Fibroblast of skin of abdomen (primary cell): ENCODE measurements around the gene CPNE1. TPM values are rescaled to one million over a fixed set of nuclear protein-coding genes. Genes with fewer than 3 reads are reported as not detected.
A peak's percentile ranks its signal among the peaks of the same experiment; 100 is the strongest.
"Not testable (repeated sequence)": the region's sequence is repeated elsewhere in the genome, so short reads cannot be mapped to it uniquely, and the experiment has no call there.

Source experiments
- DNase-seq: peaks from one replicate; pipeline ENCODE4 v3.0.0-alpha.2; 2013
- polyA plus RNA-seq, 2 experiments: library from polyadenylated mRNA; unstranded; fragments of 120-200 nt; gene quantifications; one replicate each; pipeline ENCODE4 v1.2.1, GENCODE V29; 2013; ENCODE audit not compliant: insufficient read length in 2 of 2

CPNE1 gene
- 183 TPM for polyA plus RNA-seq (2013, experiment 1 of 2; ENCODE audit: insufficient read length)
- polyA plus RNA-seq (2013, experiment 2 of 2; ENCODE audit: insufficient read length), result 193 TPM

DNA sequence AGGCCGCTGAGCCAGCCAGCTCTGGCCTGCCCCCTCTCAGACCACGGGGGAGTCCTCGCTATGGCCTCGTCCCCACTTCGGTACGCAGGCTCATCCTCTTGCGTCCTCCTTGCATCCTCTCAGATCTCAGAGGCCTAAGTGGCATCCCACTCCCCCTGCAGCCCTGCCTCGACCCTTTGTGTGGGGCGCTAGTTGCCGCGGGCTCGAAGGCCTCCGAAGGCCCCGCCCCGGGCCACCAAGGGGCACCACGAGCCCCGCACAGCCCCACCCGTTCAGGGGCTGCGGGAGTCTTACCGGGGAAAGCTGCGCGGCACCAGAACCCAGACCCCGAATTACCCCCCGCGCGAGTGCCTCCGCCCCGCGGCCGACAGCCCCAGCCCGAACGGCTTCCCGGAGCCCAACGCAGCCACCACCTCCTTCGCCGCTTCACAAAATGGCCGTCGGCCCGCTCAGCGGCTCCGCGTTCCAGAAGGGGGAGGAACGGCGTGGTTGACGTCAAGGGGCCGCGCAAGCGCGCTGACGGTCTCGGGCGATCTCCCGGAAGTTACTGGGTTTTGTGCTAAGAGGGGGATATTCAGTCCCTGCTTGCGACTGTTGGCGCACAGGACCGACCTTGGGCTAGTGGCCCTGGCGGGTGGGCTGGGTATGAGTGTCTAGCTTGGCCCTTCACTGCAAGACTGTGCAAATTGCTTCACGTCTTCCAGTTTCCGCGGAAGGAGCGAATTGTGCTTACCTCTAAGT is at the start of gene CPNE1, which contains the start of gene RBM12:
Gene CPNE1 (minus strand): TSS at position 435 of the 741 bp plus-strand sequence. CDS start 31,977 bp downstream, outside the sequence.
Gene RBM12 (minus strand): TSS at position 435 of the 741 bp plus-strand sequence. CDS start 9,578 bp downstream, outside the sequence.
- DNase-seq, result peak; percentile 91

DNA sequence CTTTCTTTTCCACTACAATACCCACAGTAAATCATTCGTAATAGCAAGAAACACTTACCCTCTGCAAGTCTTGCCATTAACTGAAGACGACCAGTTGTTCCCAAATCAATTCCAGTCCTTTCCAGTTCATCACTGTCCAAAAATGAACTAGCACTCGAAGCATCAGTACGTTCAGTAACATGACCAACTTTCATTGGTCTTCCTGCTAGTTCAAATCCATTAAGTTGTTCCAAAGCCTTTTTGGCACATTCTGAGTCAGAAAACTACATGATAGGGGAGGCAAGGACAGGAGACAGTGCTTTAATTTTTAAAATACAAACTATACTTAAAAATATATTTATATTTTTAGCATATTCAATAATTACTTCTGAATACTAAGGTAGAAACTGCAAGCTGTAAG is 49.4 kb upstream of the CPNE1 start:
- no peak for DNase-seq

DNA sequence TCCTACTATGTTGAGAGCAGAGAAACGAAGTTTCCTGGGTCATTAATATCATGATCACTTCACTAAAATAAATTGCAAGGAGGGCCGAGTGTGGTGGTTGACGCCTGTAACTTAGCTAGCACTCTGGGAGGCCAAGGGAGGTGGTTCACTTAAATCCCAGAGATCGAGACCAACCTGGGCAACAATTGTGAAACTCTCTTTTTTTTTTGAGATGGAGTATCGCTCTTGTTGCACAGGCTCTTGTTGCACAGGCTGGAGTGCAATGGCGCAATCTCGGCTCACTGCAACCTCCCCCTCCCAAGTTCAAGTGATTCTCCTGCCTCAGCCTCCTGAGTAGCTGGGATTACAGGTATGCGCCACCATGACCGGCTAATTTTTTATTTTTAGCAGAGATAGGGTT is 48.4 kb upstream of the CPNE1 start:
- not testable (repeated sequence) for DNase-seq

DNA sequence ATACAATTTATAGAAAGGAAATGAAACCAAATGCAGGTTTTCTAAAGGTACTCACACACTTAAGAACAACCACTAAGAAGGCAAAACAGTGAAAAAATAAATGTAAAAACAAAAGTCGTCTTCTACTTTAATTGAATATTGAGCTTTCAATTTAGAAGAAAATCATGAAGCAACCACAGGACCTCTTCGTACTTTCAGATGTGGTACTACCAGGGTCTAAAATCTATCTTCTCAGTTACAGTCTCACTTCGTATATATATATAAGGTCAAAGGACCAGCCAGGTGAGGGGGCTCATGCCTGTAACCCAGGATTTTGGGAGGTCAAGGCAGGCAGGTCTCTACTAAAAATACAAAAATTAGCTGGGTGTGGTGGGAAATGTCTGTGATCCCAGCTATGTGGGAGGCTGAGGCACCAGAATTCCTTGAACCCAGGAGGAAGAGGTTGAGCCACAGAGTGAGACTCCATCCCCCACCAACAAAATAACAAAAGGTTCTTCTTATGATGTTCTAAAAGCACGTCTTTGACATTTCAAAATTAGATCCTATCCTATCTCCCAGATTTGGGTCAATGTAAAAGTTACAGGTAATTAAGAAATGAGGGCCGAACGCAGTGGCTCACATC is 47.0 kb upstream of the CPNE1 start:
- DNase-seq, result no peak

DNA sequence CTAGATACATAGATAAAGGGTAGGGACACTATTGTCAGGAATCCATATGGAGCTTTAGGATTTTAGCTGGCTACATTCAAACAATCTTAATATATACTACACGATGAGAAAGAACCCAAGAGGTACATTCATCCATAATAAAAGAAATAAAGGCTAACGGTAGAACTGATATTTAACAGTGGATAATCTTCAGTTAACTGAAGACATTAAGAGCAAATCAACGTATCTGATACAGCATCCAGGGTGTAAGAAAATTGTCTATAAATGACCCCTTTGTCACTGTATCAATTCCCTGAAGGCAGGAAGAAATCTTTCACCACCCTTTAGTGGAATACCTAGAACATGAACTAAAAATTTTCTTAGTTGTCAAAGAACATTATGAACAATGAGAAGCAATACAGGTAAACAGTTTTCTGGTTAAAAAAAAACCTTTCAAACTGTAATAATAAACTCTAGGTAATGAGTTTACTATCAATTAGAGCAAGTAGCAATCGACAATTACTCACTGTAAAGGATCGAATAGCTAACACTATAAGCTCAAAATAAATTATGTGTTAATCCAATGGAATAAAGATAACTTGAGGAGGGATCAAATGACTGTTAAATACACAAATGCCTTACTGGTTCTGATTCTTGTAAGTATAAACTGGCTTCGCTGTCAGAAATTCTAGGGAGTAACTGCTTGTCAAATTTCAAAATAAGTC is 46.3 kb upstream of the CPNE1 start:
- DNase-seq, result no peak

DNA sequence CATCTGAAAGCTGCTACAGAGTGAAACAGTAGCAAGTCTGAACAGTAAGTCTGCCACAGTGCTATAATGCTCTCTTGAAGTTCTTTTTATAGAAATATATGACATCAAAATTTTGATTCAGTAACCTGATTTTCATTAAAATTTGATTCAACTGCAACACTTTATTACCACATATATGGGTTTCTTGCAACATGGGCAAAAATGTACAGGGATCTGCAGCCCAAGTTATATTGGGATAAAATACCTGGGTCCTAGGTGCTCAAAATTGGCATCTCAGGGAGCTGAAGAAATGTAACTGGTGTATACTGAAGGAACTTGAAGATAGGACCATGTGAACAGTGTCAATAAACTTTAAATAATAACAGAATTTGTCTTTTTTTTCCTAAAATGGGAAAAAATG is 45.3 kb upstream of the CPNE1 start:
- no peak for DNase-seq

DNA sequence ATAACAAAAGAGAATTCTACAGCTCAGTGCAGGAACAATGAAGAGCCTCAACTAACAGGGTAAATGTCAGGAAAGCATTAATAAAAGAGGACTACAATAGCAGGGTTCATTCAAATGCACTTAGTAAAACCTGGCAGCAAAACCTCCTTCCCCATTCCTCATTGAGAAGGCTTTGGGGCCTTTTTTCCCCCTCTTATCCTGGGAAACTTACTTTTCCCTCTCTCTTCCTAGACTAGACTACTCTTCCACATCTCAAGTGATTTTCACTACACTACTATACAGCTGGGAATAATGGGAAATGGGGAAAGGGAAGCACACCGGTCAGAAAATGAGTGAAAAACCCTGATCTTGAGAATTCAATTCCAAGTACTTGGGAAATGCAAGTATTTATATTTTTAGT is 44.6 kb upstream of the CPNE1 start:
- DNase-seq, result no peak

DNA sequence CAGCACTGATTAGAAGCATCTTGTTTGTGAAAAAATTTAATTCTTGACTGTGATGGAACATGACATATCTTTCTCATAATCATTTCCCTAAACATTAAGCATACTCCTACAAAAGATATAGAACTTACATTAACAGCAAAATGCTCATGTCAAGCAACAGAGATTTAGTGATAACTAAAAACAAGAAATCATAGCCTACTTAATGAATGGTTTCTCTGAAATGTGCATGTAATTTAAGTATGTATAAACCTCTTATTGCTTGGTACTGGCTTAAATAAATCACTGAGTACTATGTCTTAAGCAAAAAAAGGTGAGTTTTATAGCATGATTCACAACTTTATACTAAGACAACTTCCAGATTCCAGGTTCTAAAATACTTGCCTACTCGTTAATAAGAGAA is 43.8 kb upstream of the CPNE1 start:
- DNase-seq, result no peak

DNA sequence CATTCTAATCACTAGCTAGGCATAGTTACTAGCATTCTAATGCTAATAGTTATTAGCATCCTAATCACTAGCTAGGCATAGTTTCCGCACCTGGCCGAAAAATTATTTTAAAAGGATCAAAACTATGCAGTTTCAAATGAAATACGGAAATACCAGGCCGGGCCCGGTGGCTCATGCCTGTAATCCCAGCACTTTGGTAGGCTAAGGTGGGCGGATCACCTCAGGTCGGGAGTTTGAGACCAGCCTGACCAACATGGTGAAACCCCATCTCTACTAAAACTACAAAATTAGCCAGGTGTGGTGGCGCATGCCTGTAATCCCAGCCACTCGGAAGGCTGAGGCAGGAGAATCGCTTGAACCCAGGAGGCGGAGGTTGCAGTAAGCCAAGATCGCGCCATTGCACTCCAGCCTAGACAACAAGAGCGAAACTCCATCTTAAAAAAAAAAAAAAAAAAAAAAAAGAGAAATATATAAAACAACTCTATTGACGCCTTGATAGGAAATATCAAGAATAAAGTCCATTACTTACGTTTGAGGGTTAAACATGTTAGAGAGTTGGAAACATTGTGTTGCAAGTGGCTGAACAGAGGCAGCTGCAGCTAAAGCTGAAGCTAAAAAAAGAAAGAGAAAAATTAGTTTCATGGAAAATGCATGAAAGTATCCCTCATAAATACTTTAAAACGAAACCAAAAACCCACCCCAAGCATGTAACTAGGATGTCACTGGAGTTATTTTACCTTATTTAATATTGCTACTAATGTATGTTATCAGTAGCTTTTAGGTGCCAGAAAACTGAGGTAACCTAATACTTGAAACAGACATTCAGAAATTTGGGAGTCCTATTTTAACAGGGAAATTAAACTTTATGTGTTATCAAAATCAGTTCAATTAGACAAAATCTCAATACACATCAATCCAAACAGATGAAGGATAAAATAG is 42.2 kb upstream of the CPNE1 start:
- DNase-seq, result not testable (repeated sequence)

DNA sequence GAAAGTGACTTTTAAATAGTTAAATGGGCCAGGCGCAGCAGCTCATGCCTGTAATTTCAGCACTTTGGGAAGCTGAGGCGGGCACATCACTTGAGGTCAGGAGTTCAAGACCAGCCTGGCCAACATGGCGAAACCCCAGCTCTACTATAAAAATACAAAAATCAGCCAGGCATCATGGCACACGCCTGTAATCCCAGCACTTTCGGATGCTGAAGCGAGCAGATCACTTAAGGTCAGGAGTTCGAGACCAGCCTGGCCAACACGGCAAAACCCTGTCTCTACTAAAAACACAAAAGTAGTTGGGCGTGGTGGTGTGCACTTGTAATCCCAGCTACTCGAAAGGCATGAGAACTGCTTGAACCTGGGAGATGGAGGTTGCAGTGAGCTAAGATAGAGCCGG is 41.2 kb upstream of the CPNE1 start:
- DNase-seq, result not testable (repeated sequence)

DNA sequence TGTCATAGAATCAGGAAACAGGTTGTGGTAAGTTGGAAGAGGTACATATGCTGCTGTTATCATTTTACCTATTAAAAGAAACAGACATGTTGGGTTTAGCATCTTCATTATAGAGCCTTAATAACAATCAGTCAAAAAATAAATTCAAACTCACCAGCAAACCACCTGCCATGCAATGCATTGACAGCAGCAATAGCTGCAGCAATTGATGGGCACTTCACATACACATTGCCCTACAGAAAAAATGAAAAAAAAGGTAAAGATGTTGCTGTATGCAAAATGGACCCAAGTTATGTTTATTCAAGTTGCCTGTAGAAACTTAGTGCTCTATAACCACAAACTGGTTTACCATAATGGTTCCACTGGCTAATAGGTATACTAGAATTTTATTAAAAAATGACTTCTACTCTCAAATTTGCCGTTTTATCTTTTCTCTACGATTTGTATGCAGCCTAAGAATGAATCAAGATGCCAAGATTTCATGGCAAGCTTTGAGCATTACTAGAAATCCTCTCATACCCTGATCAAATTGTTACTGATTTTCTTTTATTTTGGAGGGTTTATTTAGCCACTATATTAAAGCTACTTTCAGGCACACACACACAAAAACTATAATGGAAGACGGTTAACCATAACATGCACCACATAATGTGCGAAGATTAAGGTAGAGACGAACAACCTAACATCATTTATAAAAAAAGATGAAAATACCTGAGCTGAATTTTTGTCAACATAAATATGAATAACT is 40.0 kb upstream of the CPNE1 start:
- no peak for DNase-seq

DNA sequence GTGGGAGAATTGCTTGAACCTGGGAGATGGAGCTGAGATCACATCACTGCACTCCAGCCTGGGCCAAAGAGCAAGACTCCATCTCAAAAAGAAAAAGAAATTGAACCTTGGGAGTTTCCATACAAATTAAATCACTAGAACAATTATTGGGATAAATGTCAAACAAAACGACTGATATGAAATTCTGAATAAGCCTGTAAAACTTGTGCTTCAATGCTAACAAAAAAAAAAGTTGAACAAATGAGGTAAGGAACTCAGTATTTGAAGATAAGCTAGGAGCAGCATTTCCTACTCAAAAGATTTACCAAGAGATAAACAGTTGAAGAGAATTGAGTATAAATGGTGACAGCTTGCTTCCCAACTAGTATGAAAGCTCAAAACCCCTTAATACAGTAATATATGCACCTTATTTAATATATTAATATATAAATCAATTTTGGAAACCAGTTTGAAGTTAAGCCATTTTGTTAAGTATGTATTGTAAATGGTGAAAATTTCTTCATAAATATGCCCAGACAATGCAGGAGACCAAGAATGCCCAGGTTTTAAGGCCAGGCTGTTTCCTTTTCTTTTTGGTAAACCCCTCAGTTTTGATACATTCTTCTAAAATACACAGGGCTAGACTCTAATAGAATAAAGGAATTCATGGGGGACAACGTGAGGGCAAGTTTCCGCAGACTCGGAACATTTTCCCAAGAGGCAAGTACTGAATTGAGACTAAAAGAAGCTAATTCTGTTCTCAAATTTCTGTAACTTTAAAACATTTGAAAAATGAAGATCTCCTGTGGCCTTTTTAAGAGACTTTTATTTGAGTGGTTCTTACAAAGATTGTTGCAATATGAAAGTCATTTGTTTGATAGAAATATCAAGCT is 38.4 kb upstream of the CPNE1 start:
- DNase-seq, result no peak

DNA sequence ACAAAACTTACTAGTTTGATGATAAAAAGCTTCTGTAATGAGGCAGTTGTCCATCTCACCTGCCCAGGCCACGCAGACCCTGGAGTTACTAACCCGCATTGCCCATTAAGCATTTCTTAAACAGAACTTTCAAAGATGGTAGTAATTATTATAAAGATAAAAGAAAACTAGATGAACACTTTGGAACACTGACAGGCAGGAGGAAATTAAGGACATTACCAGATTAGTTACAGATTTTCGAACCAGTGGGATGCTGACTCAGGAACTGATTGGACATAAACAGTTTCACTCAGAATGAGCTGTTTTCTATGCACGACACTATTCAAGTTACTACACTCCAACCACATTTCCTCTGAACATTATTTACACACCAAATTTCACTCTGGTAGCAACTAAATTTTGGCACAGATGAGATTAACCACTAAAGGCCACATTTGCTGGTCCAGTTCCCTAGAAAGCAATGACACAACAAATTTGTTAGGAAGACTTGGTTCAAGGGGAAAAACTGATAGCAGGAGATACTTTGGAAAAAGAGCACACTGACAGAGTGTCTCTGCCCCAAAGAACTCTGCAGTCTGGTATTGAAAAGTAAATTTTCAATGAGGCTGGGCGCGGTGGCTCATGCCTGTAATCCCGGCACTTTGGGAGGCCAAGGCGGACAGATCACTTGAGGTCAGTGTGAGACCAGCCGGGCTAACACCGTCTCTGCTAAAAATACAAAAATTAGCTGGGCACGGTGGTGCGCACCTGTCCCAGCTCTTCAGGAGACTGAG is 37.5 kb upstream of the CPNE1 start:
- DNase-seq, result peak; percentile 55

DNA sequence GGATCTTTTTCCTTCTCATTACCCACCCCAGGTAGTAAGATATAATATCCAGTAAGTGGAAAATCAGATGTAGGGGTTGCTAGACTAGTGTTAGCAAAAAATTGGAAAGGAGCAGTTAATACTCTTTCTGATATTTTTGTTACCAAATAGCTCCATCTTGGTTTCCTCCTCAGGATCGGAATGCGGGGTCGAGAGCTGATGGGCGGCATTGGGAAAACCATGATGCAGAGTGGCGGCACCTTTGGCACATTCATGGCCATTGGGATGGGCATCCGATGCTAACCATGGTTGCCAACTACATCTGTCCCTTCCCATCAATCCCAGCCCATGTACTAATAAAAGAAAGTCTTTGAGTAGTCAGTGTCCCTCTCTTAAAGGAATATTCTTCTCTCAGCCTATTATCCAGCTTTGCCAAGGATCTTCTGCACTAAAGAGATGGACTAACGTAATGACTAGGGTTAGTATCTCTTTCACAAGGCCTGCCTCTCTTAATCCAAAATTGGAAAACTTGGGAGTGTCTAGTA is 36.0 kb upstream of the CPNE1 start:
- DNase-seq, result no peak

DNA sequence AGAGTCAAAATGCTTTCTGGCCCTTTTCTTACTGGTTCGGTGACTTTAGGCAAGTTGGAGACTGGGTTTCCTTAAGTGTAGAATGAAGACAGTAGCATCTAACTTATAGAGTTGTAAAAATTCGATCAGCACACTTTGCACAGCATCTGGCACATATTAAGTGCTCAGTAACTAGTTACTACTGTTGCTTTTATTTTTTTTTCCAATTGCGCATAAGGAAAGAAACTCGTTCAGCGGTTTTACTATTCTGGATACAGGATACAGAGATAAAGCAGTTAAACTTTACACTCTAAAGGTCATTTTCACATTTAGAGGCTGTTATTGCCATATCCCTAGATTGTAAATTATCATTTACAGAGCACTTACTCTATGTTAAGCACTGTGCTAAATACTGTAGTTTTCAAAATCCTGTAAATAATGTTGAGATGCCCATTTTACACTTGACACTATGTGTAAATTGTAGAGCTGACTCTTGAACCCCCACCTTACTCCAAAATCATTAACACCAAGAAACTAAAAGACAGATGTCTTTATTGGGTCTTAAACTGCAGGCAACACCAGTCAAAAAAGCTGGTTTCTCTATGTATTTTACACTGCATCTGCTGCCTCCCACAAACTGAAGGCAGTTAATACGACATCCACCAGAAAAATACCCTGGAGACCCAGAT is 35.4 kb upstream of the CPNE1 start:
- DNase-seq, result no peak

DNA sequence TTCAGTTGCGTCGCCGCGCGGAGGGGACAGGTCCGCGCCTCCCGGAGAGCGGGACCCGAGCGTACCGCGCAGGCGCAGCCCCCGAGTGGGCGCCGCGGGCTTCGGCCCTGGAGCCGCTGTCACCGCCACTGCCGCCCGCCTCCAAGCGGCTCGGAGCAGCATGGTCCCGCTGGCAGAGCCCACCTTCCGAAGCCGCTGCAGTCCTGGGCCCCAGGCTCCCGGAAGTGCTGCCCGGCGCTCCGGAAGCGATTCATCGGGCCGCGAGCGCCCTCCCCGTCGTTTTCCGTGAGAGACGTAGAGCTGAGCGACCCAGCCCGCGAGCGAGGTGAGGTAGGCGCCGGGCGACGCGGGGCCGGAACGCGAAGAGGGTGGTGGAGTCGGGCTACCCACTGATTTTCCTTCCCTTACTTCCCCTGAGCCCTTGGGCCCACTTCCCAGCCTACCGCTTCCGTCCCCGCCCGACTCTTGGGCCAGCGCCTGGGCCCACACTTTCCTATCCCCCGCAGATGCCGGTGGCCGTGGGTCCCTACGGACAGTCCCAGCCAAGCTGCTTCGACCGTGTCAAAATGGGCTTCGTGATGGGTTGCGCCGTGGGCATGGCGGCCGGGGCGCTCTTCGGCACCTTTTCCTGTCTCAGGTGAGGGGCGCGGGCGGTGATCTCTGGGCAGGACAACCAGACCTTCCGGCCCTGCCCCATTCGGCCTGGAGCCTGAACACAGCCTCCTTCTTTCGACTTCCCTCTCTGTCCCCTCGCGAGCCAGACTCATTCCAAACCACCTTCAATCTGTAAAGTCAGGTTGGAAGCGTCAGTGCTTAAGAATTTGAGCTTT is 34.6 kb upstream of the CPNE1 start, which contains the start of the genes NFS1 and ROMO1:
Gene NFS1 (minus strand): TSS at position 226 of the 830 bp plus-strand sequence. CDS start 64 bp downstream, at position 162.
Gene ROMO1 (plus strand): TSS at position 279 of the 830 bp plus-strand sequence. CDS start 228 bp downstream, at position 507.
- peak; percentile 81 for DNase-seq
